HEK293T (cell line): Measurements from ENCODE around the gene ADAM21.

Experiments used
- ARNT ChIP-seq: fragments of 450-650 bp; IDR thresholded peaks from 2 replicates; pipeline ENCODE4 v1.6.1; 2017; ENCODE audit warnings: mild to moderate bottlenecking
- CTBP1 ChIP-seq: fragments of 450-650 bp; IDR thresholded peaks from 2 replicates; pipeline ENCODE4 v1.6.1; 2016; ENCODE audit warnings: borderline replicate concordance
- FOXA1 ChIP-seq: fragments of 450-650 bp; IDR thresholded peaks from 2 replicates; pipeline ENCODE4 v1.6.1; 2016; ENCODE audit warnings: mild to moderate bottlenecking
- FOXK2 ChIP-seq: fragments of 450-650 bp; IDR thresholded peaks from 2 replicates; pipeline ENCODE4 v1.6.1; 2016; ENCODE audit warnings: mild to moderate bottlenecking
- FOXM1 ChIP-seq: fragments of 450-650 bp; IDR thresholded peaks from 2 replicates; pipeline ENCODE4 v1.6.1; 2017; ENCODE audit warnings: mild to moderate bottlenecking, borderline replicate concordance
- L3MBTL2 ChIP-seq: fragments of 450-650 bp; conservative IDR thresholded peaks from 2 replicates; pipeline ENCODE4 v1.6.1; 2016; ENCODE audit warnings: mild to moderate bottlenecking
- LEF1 ChIP-seq: fragments of 450-650 bp; IDR thresholded peaks from 2 replicates; pipeline ENCODE4 v1.6.1; 2017; ENCODE audit warnings: mild to moderate bottlenecking, borderline replicate concordance
- NFRKB ChIP-seq: fragments of 450-650 bp; IDR thresholded peaks from 2 replicates; pipeline ENCODE4 v1.6.1; 2016; ENCODE audit warnings: mild to moderate bottlenecking, moderate library complexity
- PKNOX1 ChIP-seq: fragments of 450-650 bp; IDR thresholded peaks from 2 replicates; pipeline ENCODE4 v1.6.1; 2016
- SP1 ChIP-seq: fragments of 450-650 bp; IDR thresholded peaks from 2 replicates; pipeline ENCODE4 v1.6.1; 2017
- ZNF384 ChIP-seq: fragments of 450-650 bp; IDR thresholded peaks from 2 replicates; pipeline ENCODE4 v1.6.1; 2016

GRCh38 chr14:70473825-70474224 is 21.9 kb downstream of the ADAM21 start:
- TF ChIP-seq FOXK2 (no peak), ZNF384 (no peak), SP1 (no peak), L3MBTL2 (no peak), FOXA1 (no peak), CTBP1 (no peak), LEF1 (no peak), PKNOX1 (no peak), NFRKB (no peak), FOXM1 (no peak), ARNT (no peak)
